HG02943 (cell line): Measurements from ENCODE around the gene SLC35B2.
A peak's percentile ranks its signal among the peaks of the same experiment; 100 is the strongest.

Experiments used
- ATAC-seq: cut with Tn5 transposase; IDR thresholded peaks from one replicate; pipeline ENCODE4 v1.9.1; 2021; ENCODE audit warnings: mild to moderate bottlenecking, low read depth, moderate library complexity; ENCODE audit not compliant: unreplicated experiment

The SLC35B2 gene

GRCh38 chr6:44224029-44224964 lies 33.0 kb downstream of the SLC35B2 start:
- peak; percentile 12 for ATAC-seq

- ATAC-seq = peak; percentile 42
Measured at GRCh38 chr6:44223319-44224028, 33.9 kb downstream of the SLC35B2 start, which contains the start of gene SLC29A1. SLC29A1 (plus strand) TSS chr6:44223595; CDS start chr6:44227314, 3,719 bp downstream.

GRCh38 chr6:44222486-44223318 lies 34.6 kb downstream of the SLC35B2 start:
- peak; percentile 2 for ATAC-seq

- ATAC-seq = no peak
Measured at GRCh38 chr6:44221961-44222335, 35.4 kb downstream of the SLC35B2 start.

- ATAC-seq = no peak
Measured at GRCh38 chr6:44221291-44221960, 35.9 kb downstream of the SLC35B2 start.

- ATAC-seq = no peak
Measured at GRCh38 chr6:44220913-44221290, 36.4 kb downstream of the SLC35B2 start.

GRCh38 chr6:44219815-44220784 lies 37.2 kb downstream of the SLC35B2 start:
- ATAC-seq = no peak

GRCh38 chr6:44219053-44219814 lies 38.1 kb downstream of the SLC35B2 start:
- peak; percentile 57 for ATAC-seq

- ATAC-seq = no peak
Measured at GRCh38 chr6:44217332-44218143, 39.8 kb downstream of the SLC35B2 start.

GRCh38 chr6:44216677-44217331 lies 40.5 kb downstream of the SLC35B2 start, which contains the start of gene MYMX:
MYMX (plus strand) TSS chr6:44216926; CDS start chr6:44217472, 546 bp downstream.
- no peak for ATAC-seq

GRCh38 chr6:44214307-44214706 lies 43.0 kb downstream of the SLC35B2 start:
- ATAC-seq = no peak

- ATAC-seq = no peak
Measured at GRCh38 chr6:44211284-44211683, 46.0 kb downstream of the SLC35B2 start.

- ATAC-seq = no peak
Measured at GRCh38 chr6:44207966-44208365, 49.4 kb downstream of the SLC35B2 start.
